Coronary artery (tissue), 2 donors: ENCODE measurements around the gene TBC1D24.

Source experiments
- DNase-seq: peaks from one replicate; pipeline ENCODE4 v3.0.0-alpha.2; 2017; ENCODE audit warnings: low spot score
- H3K27ac ChIP-seq, 2 donors: fragments of 200-600 bp; sonication (generic); one replicate each; pipeline ENCODE4 v1.5.1; 2016 to 2019
- H3K4me3 ChIP-seq: fragments of 200-600 bp; sonication (generic); 2 replicates; pipeline ENCODE4 v1.5.1; 2016; ENCODE audit warnings: mild to moderate bottlenecking, moderate library complexity
- TF ChIP-seq, protein P1 (sequence below): fragments of 200-600 bp; sonication (generic); IDR thresholded peaks from one replicate; pipeline ENCODE4 v1.5.1; 2019; ENCODE audit warnings: antibody characterized with exemption

TBC1D24 gene

DNA sequence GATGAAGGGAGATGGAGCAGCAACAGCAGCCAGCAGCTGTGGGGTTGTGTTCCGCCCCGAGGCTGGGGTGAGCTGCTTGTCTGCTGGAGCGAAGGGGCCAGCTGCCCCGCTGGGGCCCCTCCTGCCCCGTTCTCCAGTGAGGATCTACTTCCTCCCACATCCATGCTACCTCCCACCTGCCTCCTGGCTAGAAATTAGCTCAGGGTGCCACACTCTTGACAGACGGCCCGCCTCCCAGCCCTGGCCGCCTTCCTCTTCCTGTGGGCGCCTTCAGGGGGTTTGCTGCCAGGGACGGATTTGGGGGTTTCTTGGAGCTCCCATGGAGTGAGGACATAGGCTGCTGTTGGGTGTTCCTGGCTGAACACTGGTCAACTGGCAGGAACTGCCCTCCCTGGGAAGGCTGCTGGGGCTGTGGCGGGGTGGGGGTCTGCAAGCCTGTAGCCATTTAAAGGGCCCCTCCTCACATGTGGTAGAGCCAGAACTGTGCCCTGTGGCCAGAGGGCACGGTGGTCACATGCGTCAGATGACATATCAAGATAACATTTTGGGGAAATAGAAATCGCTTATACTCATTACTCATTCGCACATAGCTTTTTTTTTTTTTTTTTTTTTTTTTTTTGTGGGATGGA lies 13.1 kb downstream of the TBC1D24 start:
- Histone ChIP-seq H3K27ac (no peak overlapping the region), H3K4me3 (no peak overlapping the region)
- no peak for DNase-seq
- TF ChIP-seq, protein P1, sequence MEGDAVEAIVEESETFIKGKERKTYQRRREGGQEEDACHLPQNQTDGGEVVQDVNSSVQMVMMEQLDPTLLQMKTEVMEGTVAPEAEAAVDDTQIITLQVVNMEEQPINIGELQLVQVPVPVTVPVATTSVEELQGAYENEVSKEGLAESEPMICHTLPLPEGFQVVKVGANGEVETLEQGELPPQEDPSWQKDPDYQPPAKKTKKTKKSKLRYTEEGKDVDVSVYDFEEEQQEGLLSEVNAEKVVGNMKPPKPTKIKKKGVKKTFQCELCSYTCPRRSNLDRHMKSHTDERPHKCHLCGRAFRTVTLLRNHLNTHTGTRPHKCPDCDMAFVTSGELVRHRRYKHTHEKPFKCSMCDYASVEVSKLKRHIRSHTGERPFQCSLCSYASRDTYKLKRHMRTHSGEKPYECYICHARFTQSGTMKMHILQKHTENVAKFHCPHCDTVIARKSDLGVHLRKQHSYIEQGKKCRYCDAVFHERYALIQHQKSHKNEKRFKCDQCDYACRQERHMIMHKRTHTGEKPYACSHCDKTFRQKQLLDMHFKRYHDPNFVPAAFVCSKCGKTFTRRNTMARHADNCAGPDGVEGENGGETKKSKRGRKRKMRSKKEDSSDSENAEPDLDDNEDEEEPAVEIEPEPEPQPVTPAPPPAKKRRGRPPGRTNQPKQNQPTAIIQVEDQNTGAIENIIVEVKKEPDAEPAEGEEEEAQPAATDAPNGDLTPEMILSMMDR, result no peak

DNA sequence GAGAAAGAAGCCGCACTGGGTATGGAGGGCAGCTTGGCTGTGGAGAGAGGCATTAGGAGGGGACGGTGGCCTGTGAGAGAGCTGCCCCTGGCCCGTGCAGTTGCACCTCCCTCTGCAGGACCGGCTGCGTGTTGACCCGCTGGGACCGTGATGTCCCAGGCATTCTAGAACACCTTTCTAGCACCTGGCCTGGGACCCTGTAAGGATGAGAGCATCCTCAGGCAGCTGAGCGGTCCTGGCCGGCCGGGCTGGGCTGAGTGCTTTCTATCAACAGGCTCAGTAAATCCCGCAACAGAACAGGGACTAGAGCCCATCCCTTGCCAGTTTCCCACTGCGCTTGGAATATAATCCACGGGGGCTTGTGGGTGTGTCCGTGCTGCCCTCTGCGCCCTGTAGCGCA lies 14.7 kb downstream of the TBC1D24 start:
- TF ChIP-seq, protein P1, result no peak
- H3K4me3 ChIP-seq, result no peak overlapping the region
- H3K27ac ChIP-seq, result no peak overlapping the region
- DNase-seq, result no peak

DNA sequence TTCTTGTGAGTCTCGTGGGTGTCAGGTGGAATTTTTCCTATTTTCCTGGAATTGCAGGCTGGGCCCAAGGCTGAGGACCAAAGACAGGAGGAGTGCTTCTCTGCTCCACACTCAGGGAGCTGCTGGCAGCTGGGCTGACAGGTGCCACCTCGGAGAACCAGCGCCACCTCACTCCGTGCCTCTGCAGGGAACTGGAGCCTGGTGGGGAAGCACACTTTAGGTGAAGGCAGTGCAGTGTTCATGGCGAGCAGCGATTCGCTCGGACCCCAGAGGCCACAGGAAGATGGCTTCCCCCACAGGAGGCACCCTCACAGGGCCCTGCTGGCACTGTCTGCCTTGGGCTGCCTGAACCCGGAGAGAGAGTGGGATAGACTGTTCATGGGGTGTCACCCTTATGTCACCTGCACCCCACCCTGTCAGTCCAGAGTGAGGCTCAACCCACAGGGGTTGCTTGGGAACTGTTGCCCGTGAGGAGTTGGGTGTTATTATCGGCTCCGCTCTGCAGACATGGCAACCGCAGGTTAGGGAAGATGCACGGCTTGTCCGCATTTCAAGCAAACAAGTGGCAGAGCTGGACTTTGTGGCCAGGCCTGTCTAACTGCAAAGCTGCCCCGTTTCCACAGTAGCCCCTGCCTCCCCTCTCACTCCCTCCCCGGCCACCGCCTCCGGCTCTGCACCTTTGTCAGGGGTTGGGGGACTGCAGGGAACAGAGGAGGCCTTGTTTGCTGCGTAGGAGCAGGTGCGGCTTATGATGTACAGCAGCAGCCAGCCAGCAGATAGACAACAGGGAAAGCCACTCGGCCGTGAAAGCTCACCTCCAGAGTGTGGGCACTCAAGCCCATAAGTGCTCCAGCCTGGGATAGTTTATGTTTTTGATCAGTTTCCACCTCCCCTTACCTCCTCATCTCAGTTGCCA lies 15.5 kb downstream of the TBC1D24 start:
- Histone ChIP-seq H3K4me3 (no peak overlapping the region), H3K27ac (no peak overlapping the region)
- TF ChIP-seq, protein P1, result no peak
- DNase-seq, result no peak

DNA sequence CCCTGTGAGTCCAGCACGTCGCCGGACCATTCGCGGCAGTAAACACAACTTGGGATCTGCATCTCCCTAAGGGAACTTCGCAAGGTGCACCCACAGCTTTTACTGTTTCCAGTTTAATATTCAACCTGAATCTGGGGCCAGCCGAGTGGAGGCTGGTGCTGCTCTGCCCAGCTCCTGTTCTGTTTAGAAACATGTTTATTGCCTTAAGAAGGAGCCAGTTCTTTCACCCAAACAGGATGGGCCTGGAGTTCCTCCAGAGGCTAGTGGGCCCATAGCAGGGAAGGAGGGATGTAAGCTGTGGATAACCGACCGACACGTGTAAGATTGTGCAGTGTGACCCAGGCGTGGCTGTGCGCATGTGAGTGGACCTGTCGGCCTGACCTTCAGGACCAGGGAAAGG lies 17.4 kb downstream of the TBC1D24 start:
- H3K27ac ChIP-seq, result no peak overlapping the region
- H3K4me3 ChIP-seq, result no peak overlapping the region
- TF ChIP-seq, protein P1, result no peak
- no peak for DNase-seq

DNA sequence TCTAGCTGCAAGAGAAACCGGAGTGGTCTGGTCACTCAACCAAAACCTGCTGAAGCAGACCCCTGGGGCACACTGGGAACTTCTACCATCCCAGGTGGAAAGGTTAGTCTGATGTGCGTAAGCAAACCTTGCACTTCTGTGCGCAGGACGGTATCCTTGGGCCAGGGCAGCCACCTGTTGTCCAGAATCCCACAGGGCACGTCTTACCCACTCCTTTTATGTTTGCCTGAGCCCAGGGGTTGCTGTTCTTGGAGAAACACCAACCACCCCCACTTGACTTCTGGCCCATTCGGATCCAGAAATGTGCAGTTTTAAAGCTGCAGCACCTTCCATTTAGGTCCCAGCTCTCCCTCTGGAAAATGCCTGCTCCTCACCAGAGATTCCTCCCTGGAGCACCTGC lies 18.7 kb downstream of the TBC1D24 start:
- Histone ChIP-seq H3K4me3 (no peak overlapping the region), H3K27ac (no peak overlapping the region)
- TF ChIP-seq, protein P1, result no peak
- DNase-seq, result no peak

DNA sequence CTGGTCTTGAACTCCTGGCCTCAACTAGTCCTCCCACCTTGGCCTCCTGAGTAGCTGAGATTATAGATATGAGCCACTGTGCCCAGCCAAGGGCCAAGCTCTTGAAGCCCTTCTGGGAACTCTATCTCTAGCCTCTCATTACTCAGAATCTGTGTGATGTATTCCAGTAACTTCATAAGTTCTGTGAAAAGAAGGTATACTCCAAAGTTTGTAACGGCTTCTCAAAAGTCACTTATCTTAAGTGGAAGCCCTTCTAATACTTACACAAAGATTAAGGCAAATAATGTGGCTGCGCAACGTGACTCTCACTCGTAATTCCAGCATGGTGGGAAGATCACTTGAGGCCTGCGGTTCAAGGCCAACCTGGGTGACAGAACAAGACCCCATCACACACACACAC lies 19.7 kb downstream of the TBC1D24 start:
- TF ChIP-seq, protein P1, result no peak
- DNase-seq, result no peak
- no peak overlapping the region for H3K27ac ChIP-seq
- no peak overlapping the region for H3K4me3 ChIP-seq

DNA sequence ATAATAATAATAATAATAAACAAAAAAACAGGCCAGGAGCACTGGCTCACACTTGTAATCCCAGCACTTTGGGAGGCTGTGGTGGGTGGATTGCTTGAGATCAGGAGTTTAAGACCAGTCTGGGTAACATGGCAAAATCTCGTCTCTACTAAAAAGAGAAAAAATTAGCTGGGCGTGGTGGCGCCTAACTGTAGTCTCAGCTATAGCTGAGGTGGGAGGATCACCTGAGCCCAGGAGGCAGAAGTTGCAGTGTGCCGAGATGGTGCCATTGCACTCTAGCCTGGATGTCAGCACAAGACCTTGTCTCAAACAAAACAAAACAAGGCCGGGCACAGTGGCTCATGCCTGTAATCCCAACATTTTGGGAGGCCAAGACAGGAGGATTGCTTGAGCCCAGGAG lies 20.1 kb downstream of the TBC1D24 start:
- Histone ChIP-seq H3K27ac (no peak overlapping the region), H3K4me3 (no peak overlapping the region)
- TF ChIP-seq, protein P1, result no peak
- DNase-seq, result no peak
